Osteoblast (primary cell): ENCODE results near the gene ATP10A. TPM values are rescaled to one million over a fixed set of nuclear protein-coding genes. Genes with fewer than 3 reads are reported as not detected.
"Not testable (repeated sequence)": the region's sequence is repeated elsewhere in the genome, so short reads cannot be mapped to it uniquely, and the experiment has no call there.

Experiments
- DNase-seq: peaks from one replicate; pipeline ENCODE4 v3.0.0; 2011; ENCODE audit warnings: low spot score, mixed read lengths; ENCODE audit not compliant: insufficient read length; ENCODE audit errors: missing footprints
- H2AFZ ChIP-seq: 2 replicates; pipeline ENCODE4 v1.6.0; 2011; ENCODE audit warnings: mild to moderate bottlenecking, low read length
- H3K27ac ChIP-seq: 2 replicates; pipeline ENCODE4 v1.5.1; 2011; ENCODE audit warnings: mild to moderate bottlenecking, low read depth, low read length, moderate library complexity
- H3K27me3 ChIP-seq: 2 replicates; pipeline ENCODE4 v1.6.0; 2012; ENCODE audit warnings: mild to moderate bottlenecking, control low read depth, inconsistent platforms, low read length, moderate library complexity; ENCODE audit not compliant: insufficient read depth
- H3K36me3 ChIP-seq: 2 replicates; pipeline ENCODE4 v1.5.1; 2011; ENCODE audit warnings: mild to moderate bottlenecking, low read length, control low read depth, moderate library complexity; ENCODE audit not compliant: insufficient read depth
- H3K4me1 ChIP-seq: 2 replicates; pipeline ENCODE4 v1.5.1; 2011; ENCODE audit warnings: mild to moderate bottlenecking, low read length, control low read depth, moderate library complexity; ENCODE audit not compliant: insufficient read depth
- H3K4me2 ChIP-seq: 2 replicates; pipeline ENCODE4 v1.6.0; 2011; ENCODE audit warnings: mild to moderate bottlenecking, low read length; ENCODE audit not compliant: insufficient read depth
- H3K4me3 ChIP-seq: fragments of 200-600 bp; sonication (generic); 3 replicates; pipeline ENCODE4 v1.5.1; 2012; ENCODE audit warnings: mild to moderate bottlenecking, low read length, inconsistent platforms; ENCODE audit not compliant: insufficient read depth
- H3K79me2 ChIP-seq: 2 replicates; pipeline ENCODE4 v1.6.0; 2012; ENCODE audit warnings: mild to moderate bottlenecking, low read length, control low read depth, inconsistent platforms; ENCODE audit not compliant: insufficient read depth
- H3K9me3 ChIP-seq: 2 replicates; pipeline ENCODE4 v1.5.1; 2011; ENCODE audit warnings: low read depth, low read length, control low read depth
- H4K20me1 ChIP-seq: 2 replicates; pipeline ENCODE4 v1.6.0; 2012; ENCODE audit warnings: mild to moderate bottlenecking, low read length, control low read depth; ENCODE audit not compliant: insufficient read depth
- total RNA-seq: library from RNA; depleted of rRNA; stranded (reverse); fragments of >200 nt; gene quantifications from 2 replicates; pipeline ENCODE4 v1.2.3, GENCODE V29; 2012
- TF ChIP-seq, protein P1 (sequence below): IDR thresholded peaks from 2 replicates; pipeline ENCODE4 v1.5.1; 2011; ENCODE audit warnings: mild to moderate bottlenecking, low read depth, low read length, moderate library complexity; ENCODE audit errors: extremely low read depth

Gene ATP10A
- total RNA-seq, 1 donor, result 32.9 TPM

DNA sequence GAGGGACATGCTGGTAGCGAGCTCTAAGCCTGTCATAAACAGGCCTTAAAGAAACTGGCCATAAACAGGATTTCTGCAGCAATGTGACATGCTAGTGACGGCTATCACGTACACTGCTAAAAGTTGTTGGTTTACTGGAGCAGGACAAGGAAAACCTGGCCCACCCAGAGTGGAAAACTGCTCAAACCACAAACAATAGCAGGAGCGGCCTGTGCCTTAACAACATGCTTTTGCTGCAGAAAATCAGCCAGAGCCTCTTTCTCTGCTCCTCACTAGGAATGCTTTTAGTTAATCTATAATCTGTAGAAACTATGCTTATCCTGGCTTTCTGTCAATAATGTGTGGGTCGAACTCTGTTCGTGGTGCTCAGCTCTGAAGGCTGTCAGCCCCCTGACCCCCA, 221.4 kb downstream of the ATP10A start:
- no peak overlapping the region for H3K4me3 ChIP-seq
- no peaks in the 10 kb centered on the region for H3K79me2 ChIP-seq
- H2AFZ ChIP-seq, result no peak overlapping the region
- DNase-seq, result no peak
- TF ChIP-seq, protein P1, sequence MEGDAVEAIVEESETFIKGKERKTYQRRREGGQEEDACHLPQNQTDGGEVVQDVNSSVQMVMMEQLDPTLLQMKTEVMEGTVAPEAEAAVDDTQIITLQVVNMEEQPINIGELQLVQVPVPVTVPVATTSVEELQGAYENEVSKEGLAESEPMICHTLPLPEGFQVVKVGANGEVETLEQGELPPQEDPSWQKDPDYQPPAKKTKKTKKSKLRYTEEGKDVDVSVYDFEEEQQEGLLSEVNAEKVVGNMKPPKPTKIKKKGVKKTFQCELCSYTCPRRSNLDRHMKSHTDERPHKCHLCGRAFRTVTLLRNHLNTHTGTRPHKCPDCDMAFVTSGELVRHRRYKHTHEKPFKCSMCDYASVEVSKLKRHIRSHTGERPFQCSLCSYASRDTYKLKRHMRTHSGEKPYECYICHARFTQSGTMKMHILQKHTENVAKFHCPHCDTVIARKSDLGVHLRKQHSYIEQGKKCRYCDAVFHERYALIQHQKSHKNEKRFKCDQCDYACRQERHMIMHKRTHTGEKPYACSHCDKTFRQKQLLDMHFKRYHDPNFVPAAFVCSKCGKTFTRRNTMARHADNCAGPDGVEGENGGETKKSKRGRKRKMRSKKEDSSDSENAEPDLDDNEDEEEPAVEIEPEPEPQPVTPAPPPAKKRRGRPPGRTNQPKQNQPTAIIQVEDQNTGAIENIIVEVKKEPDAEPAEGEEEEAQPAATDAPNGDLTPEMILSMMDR, result no peak
- H3K4me2 ChIP-seq, result no peak overlapping the region
- H3K4me1 ChIP-seq, result peaks cover 4% of the 10 kb centered on the region
- no peaks in the 10 kb centered on the region for H3K27me3 ChIP-seq
- H3K36me3 ChIP-seq, result no peaks in the 10 kb centered on the region
- no peaks in the 10 kb centered on the region for H3K9me3 ChIP-seq
- H4K20me1 ChIP-seq, result no peaks in the 10 kb centered on the region
- no peak overlapping the region for H3K27ac ChIP-seq

- Histone ChIP-seq H3K27ac (no peak overlapping the region), H3K36me3 (no peaks in the 10 kb centered on the region), H3K4me3 (no peak overlapping the region), H3K4me1 (peaks cover 4% of the 10 kb centered on the region), H3K27me3 (no peaks in the 10 kb centered on the region), H3K4me2 (no peak overlapping the region), H2AFZ (no peak overlapping the region), H3K9me3 (no peaks in the 10 kb centered on the region), H4K20me1 (no peaks in the 10 kb centered on the region), H3K79me2 (no peaks in the 10 kb centered on the region)
- TF ChIP-seq, protein P1, result no peak
- DNase-seq, result no peak
Measured at GRCh38 chr15:25641361-25641760, 221.8 kb downstream of the ATP10A start.

- not testable (repeated sequence) for H3K4me1 ChIP-seq, H3K9me3 ChIP-seq, H3K4me2 ChIP-seq, H3K27me3 ChIP-seq, H3K4me3 ChIP-seq, H3K27ac ChIP-seq, H2AFZ ChIP-seq, H3K79me2 ChIP-seq, H3K36me3 ChIP-seq, DNase-seq, H4K20me1 ChIP-seq
Measured at GRCh38 chr15:25640959-25641358, 222.2 kb downstream of the ATP10A start.

- TF ChIP-seq, protein P1, result no peak
- H3K27me3 ChIP-seq, result no peaks in the 10 kb centered on the region
- no peaks in the 10 kb centered on the region for H3K79me2 ChIP-seq
- no peak overlapping the region for H2AFZ ChIP-seq
- no peak overlapping the region for H3K4me2 ChIP-seq
- H3K9me3 ChIP-seq, result no peaks in the 10 kb centered on the region
- no peaks in the 10 kb centered on the region for H3K36me3 ChIP-seq
- H3K4me1 ChIP-seq, result peaks cover 4% of the 10 kb centered on the region
- H3K4me3 ChIP-seq, result no peak overlapping the region
- no peak for DNase-seq
- H4K20me1 ChIP-seq, result no peaks in the 10 kb centered on the region
- H3K27ac ChIP-seq, result no peak overlapping the region
Measured at GRCh38 chr15:25640381-25640780, 222.7 kb downstream of the ATP10A start.

- not testable (repeated sequence) for H4K20me1 ChIP-seq
Measured at GRCh38 chr15:25636486-25636885, 226.6 kb downstream of the ATP10A start.

More at GRCh38 chr15:25636486-25636885, 226.6 kb downstream of the ATP10A start:
- H3K9me3 ChIP-seq, H3K27ac ChIP-seq, H3K4me3 ChIP-seq, H3K27me3 ChIP-seq, DNase-seq, H3K36me3 ChIP-seq, H2AFZ ChIP-seq, H3K4me1 ChIP-seq, H3K79me2 ChIP-seq, H3K4me2 ChIP-seq: not testable (repeated sequence)
